ENCODE results near the gene CDK13. TPM values are rescaled to one million over a fixed set of nuclear protein-coding genes. Genes with fewer than 3 reads are reported as not detected.

Gene CDK13
- total RNA-seq, 2 experiments from 2014 or later = 49.0 to 68.6 TPM

- peaks cover 15% of the 10 kb centered on the region for H3K36me3 Mint-ChIP-seq (ENCODE audit: low read depth)
These were observed 50.8 kb downstream of the CDK13 start for GRCh38 chr7:40000734-40001315.

GRCh38 chr7:40001649-40002048 is 51.6 kb downstream of the CDK13 start:
- H3K4me1 Mint-ChIP-seq = peaks cover 1% of the 10 kb centered on the region
- H3K9me3 Mint-ChIP-seq = no peaks in the 10 kb centered on the region
- H3K27ac Mint-ChIP-seq = no peak overlapping the region
- no peak for DNase-seq
- H3K36me3 Mint-ChIP-seq (ENCODE audit: low read depth) = peaks cover 14% of the 10 kb centered on the region
- ChIA-PET CTCF (no interaction called here), POLR2A (no interaction called here)
- no peak overlapping the region for H3K4me3 Mint-ChIP-seq
- H3K27me3 Mint-ChIP-seq = no peaks in the 10 kb centered on the region

More at GRCh38 chr7:40000734-40001315, 50.8 kb downstream of the CDK13 start:
- Mint-ChIP-seq H3K4me3 (no peak overlapping the region), H3K27ac (no peak overlapping the region), H3K9me3 (no peaks in the 10 kb centered on the region), H3K4me1 (peaks cover 1% of the 10 kb centered on the region), H3K27me3 (no peaks in the 10 kb centered on the region)
- POLR2A ChIA-PET = no interaction called here
- CTCF ChIA-PET = interaction anchor here (1.3 kb wide), 1 partner anchor 13 kb away, joined by 3 read pairs; no protein-coding TSS in a partner anchor
- no peak for DNase-seq

GRCh38 chr7:40003597-40003996 is 53.5 kb downstream of the CDK13 start:
- CTCF ChIA-PET = interaction anchor here (0.9 to 1.3 kb wide), 2 partner anchors 12 to 49 kb away, joined by 3 to 4 read pairs; no protein-coding TSS in a partner anchor
- peaks cover 17% of the 10 kb centered on the region for H3K36me3 Mint-ChIP-seq (ENCODE audit: low read depth)
- no peak overlapping the region for H3K4me3 Mint-ChIP-seq

GRCh38 chr7:40008223-40008815 is 58.3 kb downstream of the CDK13 start:
- H3K9me3 Mint-ChIP-seq = no peaks in the 10 kb centered on the region
- no peaks in the 10 kb centered on the region for H3K4me1 Mint-ChIP-seq
- peaks cover 32% of the 10 kb centered on the region for H3K36me3 Mint-ChIP-seq (ENCODE audit: low read depth)
- H3K27me3 Mint-ChIP-seq = no peaks in the 10 kb centered on the region
- no peak overlapping the region for H3K4me3 Mint-ChIP-seq
- DNase-seq = no peak
- ChIA-PET CTCF (no interaction called here), POLR2A (no interaction called here)
- no peak overlapping the region for H3K27ac Mint-ChIP-seq

More at GRCh38 chr7:40003597-40003996, 53.5 kb downstream of the CDK13 start:
- H3K27me3 Mint-ChIP-seq = no peaks in the 10 kb centered on the region
- no peaks in the 10 kb centered on the region for H3K4me1 Mint-ChIP-seq
- H3K27ac Mint-ChIP-seq = no peak overlapping the region
- DNase-seq = no peak
- POLR2A ChIA-PET = no interaction called here
- H3K9me3 Mint-ChIP-seq = no peaks in the 10 kb centered on the region

GRCh38 chr7:40009301-40009700 is 59.2 kb downstream of the CDK13 start:
- CTCF ChIA-PET = no interaction called here
- DNase-seq = no peak
- Mint-ChIP-seq H3K27ac (no peak overlapping the region), H3K4me3 (no peak overlapping the region), H3K9me3 (no peaks in the 10 kb centered on the region), H3K4me1 (peaks cover 2% of the 10 kb centered on the region), H3K36me3 (ENCODE audit: low read depth) (peaks cover 30% of the 10 kb centered on the region), H3K27me3 (no peaks in the 10 kb centered on the region)
- POLR2A ChIA-PET = no interaction called here

- no peak overlapping the region for H3K4me3 Mint-ChIP-seq
- ChIA-PET CTCF (interaction anchor here (0.6 to 0.7 kb wide), 2 partner anchors 84 to 1791 kb away, joined by 3 read pairs; no protein-coding TSS in a partner anchor), POLR2A (no interaction called here)
- no peak overlapping the region for H3K27ac Mint-ChIP-seq
- H3K27me3 Mint-ChIP-seq = no peaks in the 10 kb centered on the region
- DNase-seq = no peak
- peaks cover 33% of the 10 kb centered on the region for H3K36me3 Mint-ChIP-seq (ENCODE audit: low read depth)
- no peaks in the 10 kb centered on the region for H3K9me3 Mint-ChIP-seq
- H3K4me1 Mint-ChIP-seq = peaks cover 15% of the 10 kb centered on the region
These were observed 64.3 kb downstream of the CDK13 start for GRCh38 chr7:40014376-40014775.

- H3K4me1 Mint-ChIP-seq = peaks cover 15% of the 10 kb centered on the region
- H3K36me3 Mint-ChIP-seq (ENCODE audit: low read depth) = peaks cover 25% of the 10 kb centered on the region
- no peak overlapping the region for H3K4me3 Mint-ChIP-seq
- no peaks in the 10 kb centered on the region for H3K9me3 Mint-ChIP-seq
- DNase-seq = no peak
- POLR2A ChIA-PET = no interaction called here
- no peak overlapping the region for H3K27ac Mint-ChIP-seq
- no peaks in the 10 kb centered on the region for H3K27me3 Mint-ChIP-seq
- CTCF ChIA-PET = interaction anchor here (1.5 kb wide), 1 partner anchor 17 kb away, joined by 3 read pairs; no protein-coding TSS in a partner anchor
These were observed 65.8 kb downstream of the CDK13 start for GRCh38 chr7:40015790-40016296.

- no peaks in the 10 kb centered on the region for H3K27me3 Mint-ChIP-seq
- H3K36me3 Mint-ChIP-seq (ENCODE audit: low read depth) = peaks cover 20% of the 10 kb centered on the region
- ChIA-PET POLR2A (no interaction called here), CTCF (no interaction called here)
- no peaks in the 10 kb centered on the region for H3K9me3 Mint-ChIP-seq
- H3K27ac Mint-ChIP-seq = no peak overlapping the region
- no peak overlapping the region for H3K4me3 Mint-ChIP-seq
- H3K4me1 Mint-ChIP-seq = peaks cover 20% of the 10 kb centered on the region
- DNase-seq = no peak
These were observed 69.5 kb downstream of the CDK13 start for GRCh38 chr7:40019558-40019957.

GRCh38 chr7:40024048-40024447 is 74.0 kb downstream of the CDK13 start:
- ChIA-PET CTCF (no interaction called here), POLR2A (no interaction called here)
- peaks cover 6% of the 10 kb centered on the region for H3K4me1 Mint-ChIP-seq

GRCh38 chr7:40024841-40025240 is 74.8 kb downstream of the CDK13 start:
- no peak overlapping the region for H3K4me3 Mint-ChIP-seq
- H3K27me3 Mint-ChIP-seq = no peaks in the 10 kb centered on the region
- H3K36me3 Mint-ChIP-seq (ENCODE audit: low read depth) = peaks cover 19% of the 10 kb centered on the region
- no peak overlapping the region for H3K27ac Mint-ChIP-seq
- DNase-seq = no peak
- ChIA-PET CTCF (no interaction called here), POLR2A (no interaction called here)
- peaks cover 6% of the 10 kb centered on the region for H3K4me1 Mint-ChIP-seq
- no peaks in the 10 kb centered on the region for H3K9me3 Mint-ChIP-seq

More at GRCh38 chr7:40024048-40024447, 74.0 kb downstream of the CDK13 start:
- Mint-ChIP-seq H3K36me3 (ENCODE audit: low read depth) (peaks cover 19% of the 10 kb centered on the region), H3K4me3 (no peak overlapping the region), H3K27me3 (no peaks in the 10 kb centered on the region), H3K27ac (no peak overlapping the region), H3K9me3 (no peaks in the 10 kb centered on the region)
- DNase-seq = no peak

GRCh38 chr7:40027545-40027944 is 77.5 kb downstream of the CDK13 start:
- POLR2A ChIA-PET = no interaction called here
- CTCF ChIA-PET = interaction anchor here (0.8 to 1.0 kb wide), 2 partner anchors 21 to 31 kb away, joined by 3 read pairs; no protein-coding TSS in a partner anchor
- H3K36me3 Mint-ChIP-seq (ENCODE audit: low read depth) = peaks cover 32% of the 10 kb centered on the region
- no peak for DNase-seq
- H3K27me3 Mint-ChIP-seq = no peaks in the 10 kb centered on the region
- H3K4me1 Mint-ChIP-seq = peaks cover 6% of the 10 kb centered on the region
- no peaks in the 10 kb centered on the region for H3K9me3 Mint-ChIP-seq
- no peak overlapping the region for H3K27ac Mint-ChIP-seq
- H3K4me3 Mint-ChIP-seq = no peak overlapping the region

- Mint-ChIP-seq H3K36me3 (ENCODE audit: low read depth) (peaks cover 45% of the 10 kb centered on the region), H3K4me3 (no peak overlapping the region), H3K27me3 (no peaks in the 10 kb centered on the region), H3K4me1 (peaks cover 7% of the 10 kb centered on the region), H3K9me3 (peaks cover 6% of the 10 kb centered on the region), H3K27ac (no peak overlapping the region)
- ChIA-PET CTCF (no interaction called here), POLR2A (no interaction called here)
- no peak for DNase-seq
These were observed 83.8 kb downstream of the CDK13 start for GRCh38 chr7:40033826-40034225.

GRCh38 chr7:40041456-40041855 is 91.4 kb downstream of the CDK13 start:
- DNase-seq = no peak
- ChIA-PET CTCF (interaction anchor here (1.4 kb wide), 1 partner anchor 11 kb away, joined by 3 read pairs; no protein-coding TSS in a partner anchor), POLR2A (no interaction called here)
- Mint-ChIP-seq H3K9me3 (peaks cover 6% of the 10 kb centered on the region), H3K4me1 (peaks cover 8% of the 10 kb centered on the region), H3K27ac (no peak overlapping the region), H3K27me3 (no peaks in the 10 kb centered on the region), H3K4me3 (no peak overlapping the region), H3K36me3 (ENCODE audit: low read depth) (peaks cover 17% of the 10 kb centered on the region)

All from activated CD4-positive, alpha-beta T cell treated with anti-CD3 and anti-CD28 coated beads, Interleukin-2, amount 10 ng/mL, durations not matched to agents 7 days and 5 days (primary cell).